ENCODE results near the gene FAH.

The FAH gene

GRCh38 chr15:80204231-80204630 is 51.4 kb downstream of the FAH start:
- H3K4me1 ChIP-seq (ENCODE audit: control insufficient read depth, low read length) = no peaks in the 10 kb centered on the region
- no peak overlapping the region for H3K4me3 ChIP-seq (ENCODE audit: low read length)
- H3F3A ChIP-seq (ENCODE audit: control insufficient read depth, insufficient read depth) = no peaks in the 10 kb centered on the region
- no peaks in the 10 kb centered on the region for H3K79me2 ChIP-seq (ENCODE audit: control insufficient read depth, low read length)
- H3K4me2 ChIP-seq (ENCODE audit: low read length) = no peak overlapping the region
- H3K9me2 ChIP-seq (replicated peaks; ENCODE audit: control insufficient read depth, low read length) = no peaks in the 10 kb centered on the region
- no peaks in the 10 kb centered on the region for H3K36me3 ChIP-seq (ENCODE audit: control insufficient read depth, low read length)
- peaks cover 26% of the 10 kb centered on the region for H3K27me3 ChIP-seq (ENCODE audit: control insufficient read depth, low read length)
- TF ChIP-seq EZH2phosphoT487 (IDR thresholded peaks at IDR 0.05; ENCODE audit: borderline replicate concordance, low read length) = no peak
- TF ChIP-seq CTCF (IDR thresholded peaks at IDR 0.05; ENCODE audit: low read depth, low read length, poor library complexity, severe bottlenecking) = no peak
- no peaks in the 10 kb centered on the region for H3K9me3 ChIP-seq (ENCODE audit: control insufficient read depth, insufficient read depth, low read length)
- no peaks in the 10 kb centered on the region for H4K20me1 ChIP-seq (ENCODE audit: control insufficient read depth, insufficient read depth, low read depth, low read length)
- H3K27ac ChIP-seq (ENCODE audit: low read depth, low read length) = no peak overlapping the region

GRCh38 chr15:80207887-80208286 is 55.1 kb downstream of the FAH start:
- no peak overlapping the region for H3K4me2 ChIP-seq (ENCODE audit: low read length)
- no peak overlapping the region for H3K4me3 ChIP-seq (ENCODE audit: low read length)
- H4K20me1 ChIP-seq (ENCODE audit: control insufficient read depth, insufficient read depth, low read depth, low read length) = no peaks in the 10 kb centered on the region
- no peaks in the 10 kb centered on the region for H3F3A ChIP-seq (ENCODE audit: control insufficient read depth, insufficient read depth)
- no peak overlapping the region for H3K27ac ChIP-seq (ENCODE audit: low read depth, low read length)
- peaks cover 33% of the 10 kb centered on the region for H3K27me3 ChIP-seq (ENCODE audit: control insufficient read depth, low read length)
- no peaks in the 10 kb centered on the region for H3K9me2 ChIP-seq (replicated peaks; ENCODE audit: control insufficient read depth, low read length)
- H3K36me3 ChIP-seq (ENCODE audit: control insufficient read depth, low read length) = no peaks in the 10 kb centered on the region
- H3K9me3 ChIP-seq (ENCODE audit: control insufficient read depth, insufficient read depth, low read length) = no peaks in the 10 kb centered on the region
- H3K79me2 ChIP-seq (ENCODE audit: control insufficient read depth, low read length) = no peaks in the 10 kb centered on the region
- H3K4me1 ChIP-seq (ENCODE audit: control insufficient read depth, low read length) = no peaks in the 10 kb centered on the region
- TF ChIP-seq EZH2phosphoT487 (IDR thresholded peaks at IDR 0.05; ENCODE audit: borderline replicate concordance, low read length) = no peak
- TF ChIP-seq CTCF (IDR thresholded peaks at IDR 0.05; ENCODE audit: low read depth, low read length, poor library complexity, severe bottlenecking) = no peak

- Histone ChIP-seq H3K4me2 (ENCODE audit: low read length) (no peak overlapping the region), H3K4me1 (ENCODE audit: control insufficient read depth, low read length) (no peaks in the 10 kb centered on the region), H3K9me2 (replicated peaks; ENCODE audit: control insufficient read depth, low read length) (no peaks in the 10 kb centered on the region), H4K20me1 (ENCODE audit: control insufficient read depth, insufficient read depth, low read depth, low read length) (no peaks in the 10 kb centered on the region), H3K9me3 (ENCODE audit: control insufficient read depth, insufficient read depth, low read length) (no peaks in the 10 kb centered on the region), H3K79me2 (ENCODE audit: control insufficient read depth, low read length) (no peaks in the 10 kb centered on the region), H3F3A (ENCODE audit: control insufficient read depth, insufficient read depth) (no peaks in the 10 kb centered on the region), H3K4me3 (ENCODE audit: low read length) (no peak overlapping the region), H3K36me3 (ENCODE audit: control insufficient read depth, low read length) (no peaks in the 10 kb centered on the region), H3K27me3 (ENCODE audit: control insufficient read depth, low read length) (peaks cover 39% of the 10 kb centered on the region), H3K27ac (ENCODE audit: low read depth, low read length) (no peak overlapping the region)
- TF ChIP-seq CTCF (IDR thresholded peaks at IDR 0.05; ENCODE audit: low read depth, low read length, poor library complexity, severe bottlenecking) = no peak
- no peak for TF ChIP-seq EZH2phosphoT487 (IDR thresholded peaks at IDR 0.05; ENCODE audit: borderline replicate concordance, low read length)
These were observed 56.2 kb downstream of the FAH start for GRCh38 chr15:80208758-80209734.

Measured in DOHH2 (cell line).